Measurements from ENCODE around the gene SFMBT2.

Gene SFMBT2

GRCh38 chr10:7362471-7362870 is 48.4 kb downstream of the SFMBT2 start:
- no peak for DNase-seq

GRCh38 chr10:7361316-7361715 is 49.5 kb downstream of the SFMBT2 start:
- DNase-seq, result no peak

- no peak for DNase-seq
Measured at GRCh38 chr10:7359954-7360353, 50.9 kb downstream of the SFMBT2 start.

GRCh38 chr10:7359356-7359755 is 51.5 kb downstream of the SFMBT2 start:
- DNase-seq, result no peak

GRCh38 chr10:7357193-7357592 is 53.6 kb downstream of the SFMBT2 start:
- no peak for DNase-seq

- DNase-seq, result no peak
Measured at GRCh38 chr10:7354330-7355047, 56.3 kb downstream of the SFMBT2 start.

- no peak for DNase-seq
Measured at GRCh38 chr10:7351894-7352293, 58.9 kb downstream of the SFMBT2 start.

- DNase-seq, result no peak
Measured at GRCh38 chr10:7350541-7351195, 60.2 kb downstream of the SFMBT2 start.

GRCh38 chr10:7345717-7346116 is 65.1 kb downstream of the SFMBT2 start:
- DNase-seq, result no peak

- no peak for DNase-seq
Measured at GRCh38 chr10:7343040-7343439, 67.8 kb downstream of the SFMBT2 start.

- no peak for DNase-seq
Measured at GRCh38 chr10:7340179-7340874, 70.5 kb downstream of the SFMBT2 start.

GRCh38 chr10:7339510-7339909 is 71.3 kb downstream of the SFMBT2 start:
- no peak for DNase-seq

GRCh38 chr10:7338469-7338868 is 72.4 kb downstream of the SFMBT2 start:
- no peak for DNase-seq

GRCh38 chr10:7337431-7338171 is 73.2 kb downstream of the SFMBT2 start:
- no peak for DNase-seq

- no peak for DNase-seq
Measured at GRCh38 chr10:7335977-7336376, 74.9 kb downstream of the SFMBT2 start.

GRCh38 chr10:7334642-7334964 is 76.2 kb downstream of the SFMBT2 start:
- no peak for DNase-seq

GRCh38 chr10:7333961-7334641 is 76.7 kb downstream of the SFMBT2 start:
- DNase-seq, result no peak

- no peak for DNase-seq
Measured at GRCh38 chr10:7329219-7329618, 81.6 kb downstream of the SFMBT2 start.

GRCh38 chr10:7327885-7328284 is 82.9 kb downstream of the SFMBT2 start:
- no peak for DNase-seq

- no peak for DNase-seq
Measured at GRCh38 chr10:7322623-7323022, 88.2 kb downstream of the SFMBT2 start.

GRCh38 chr10:7320072-7320471 is 90.8 kb downstream of the SFMBT2 start:
- no peak for DNase-seq

- DNase-seq, result no peak
Measured at GRCh38 chr10:7319632-7320031, 91.2 kb downstream of the SFMBT2 start.

GRCh38 chr10:7318836-7319235 is 92.0 kb downstream of the SFMBT2 start:
- DNase-seq, result no peak

Data from NCI-H446 treated with DMSO at 0.1 percent for 48 hours (cell line).